NCI-H526 (cell line): Measurements from ENCODE around the gene FNDC7.
A peak's percentile ranks its signal among the peaks of the same experiment; 100 is the strongest.
"Not testable (repeated sequence)": the region's sequence is repeated elsewhere in the genome, so short reads cannot be mapped to it uniquely, and the experiment has no call there.

Source experiments
- DNase-seq, 2 experiments: peaks; one replicate each; lab custom pipeline; 2025; lab: John Stamatoyannopoulos, UW

The FNDC7 gene

DNA sequence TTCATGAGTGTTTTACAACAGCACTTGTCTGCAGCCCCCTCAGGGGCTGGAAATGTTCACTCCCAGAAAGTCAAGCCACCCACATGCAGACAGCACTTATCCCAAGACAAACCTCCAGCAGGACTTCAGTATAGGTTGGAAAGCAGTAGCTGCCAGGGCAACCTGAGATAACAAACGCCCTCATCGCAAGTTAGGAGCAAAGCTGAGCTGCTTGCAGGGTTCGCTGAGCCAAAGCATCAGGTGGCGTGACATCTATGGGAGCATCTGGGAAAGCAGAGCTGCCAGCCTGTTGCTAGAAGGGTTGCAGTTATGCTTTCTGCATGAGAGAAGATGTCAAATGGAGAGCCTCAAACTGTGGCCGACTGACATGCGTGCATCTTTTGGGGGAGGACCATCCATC is 29.5 kb downstream of the FNDC7 start:
- no peak for DNase-seq

DNA sequence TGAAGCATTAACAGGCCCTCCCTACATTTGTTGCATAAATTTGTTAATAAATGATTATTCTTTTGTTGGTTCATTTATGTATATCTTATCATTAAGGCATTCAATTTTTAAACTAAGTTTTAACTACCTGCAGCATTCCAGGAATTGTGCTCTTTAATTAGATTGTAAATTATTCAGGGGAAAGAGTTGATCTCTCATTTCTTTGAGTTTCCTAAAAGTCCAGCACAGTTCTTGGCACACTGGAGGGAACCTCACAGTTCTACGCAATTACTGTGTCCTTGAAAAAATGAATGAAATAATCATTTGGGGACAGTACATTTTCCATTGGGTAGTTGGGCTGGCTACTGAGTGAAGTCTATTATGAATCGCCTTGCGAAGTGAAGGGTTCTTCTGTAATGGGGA is 33.3 kb downstream of the FNDC7 start:
- no peak for DNase-seq

DNA sequence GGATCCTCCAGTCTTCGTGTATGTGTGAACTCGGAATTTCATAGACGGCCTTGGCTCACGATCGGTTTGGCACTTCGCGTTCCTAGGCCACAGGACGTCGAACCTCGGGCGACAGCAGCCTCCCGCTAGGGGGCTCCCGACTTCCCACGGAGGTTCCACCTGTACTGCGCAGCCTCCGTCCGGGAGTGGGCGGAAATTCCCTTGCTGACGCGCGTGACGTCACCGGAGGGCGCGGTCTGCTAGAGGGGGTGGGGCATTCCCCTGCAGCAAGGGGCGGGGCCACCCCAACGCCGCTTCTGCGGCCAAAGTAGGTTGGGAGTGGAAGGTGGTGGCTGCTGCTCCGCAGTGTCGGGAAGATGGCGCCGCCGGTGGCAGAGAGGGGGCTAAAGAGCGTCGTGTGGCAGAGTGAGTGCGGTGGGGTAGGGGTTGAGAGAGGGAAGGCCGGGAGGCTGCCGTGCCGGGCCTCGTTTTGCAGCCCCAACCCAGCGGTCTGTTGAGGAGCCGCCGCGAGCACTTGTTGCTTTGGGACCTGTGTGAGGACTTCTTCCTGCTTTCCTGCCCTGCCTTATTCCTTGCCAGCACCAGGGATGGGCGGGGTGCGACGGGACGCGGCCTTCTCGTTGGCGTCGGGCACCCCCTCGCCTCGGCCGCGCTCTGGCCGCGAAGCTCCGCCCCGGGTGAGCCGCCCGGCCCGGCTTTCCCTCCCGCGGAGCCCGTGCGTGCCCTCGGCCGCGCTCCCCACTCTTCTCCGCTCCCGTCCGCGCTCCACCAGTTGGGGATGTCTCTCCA is 33.9 kb downstream of the FNDC7 start, which contains the start of gene STXBP3:
TSS of gene STXBP3 (plus strand) at position 293 of the 789 bp plus-strand sequence. CDS start at position 357, 64 bp downstream.
- DNase-seq: peak; percentile 89 to 99

DNA sequence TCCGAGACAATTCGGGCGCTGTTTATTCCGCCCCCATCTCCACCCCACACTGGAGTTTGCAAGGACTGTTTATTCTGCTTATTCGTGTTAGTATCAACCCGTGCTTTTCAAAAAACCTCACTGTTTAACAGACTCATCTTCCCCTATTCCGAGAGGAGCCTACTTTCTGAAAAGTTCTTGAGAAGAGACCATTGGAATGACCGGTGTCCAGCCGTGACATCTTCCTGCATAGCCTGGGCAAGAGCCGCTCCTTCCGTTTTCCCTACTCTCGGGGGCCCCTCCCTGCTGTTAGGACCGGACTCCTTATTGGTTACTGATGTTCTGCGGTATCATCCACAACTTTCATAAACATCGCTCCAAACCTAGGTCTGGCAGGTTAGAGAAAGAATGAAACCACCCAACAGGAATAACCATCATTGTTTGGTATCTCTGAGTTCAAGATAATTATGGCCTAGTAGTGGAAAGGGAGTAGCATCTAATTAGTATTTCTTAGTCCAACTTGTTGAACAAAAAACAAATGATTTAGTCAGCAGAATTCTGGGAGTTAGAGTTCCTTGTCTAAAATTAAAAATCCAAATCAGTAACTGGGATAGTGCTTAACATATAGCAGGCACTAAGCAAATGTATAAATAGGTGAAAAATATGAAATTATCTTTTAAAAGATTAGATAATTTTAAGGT is 34.6 kb downstream of the FNDC7 start:
- peak; percentile 73 to 85 for DNase-seq

DNA sequence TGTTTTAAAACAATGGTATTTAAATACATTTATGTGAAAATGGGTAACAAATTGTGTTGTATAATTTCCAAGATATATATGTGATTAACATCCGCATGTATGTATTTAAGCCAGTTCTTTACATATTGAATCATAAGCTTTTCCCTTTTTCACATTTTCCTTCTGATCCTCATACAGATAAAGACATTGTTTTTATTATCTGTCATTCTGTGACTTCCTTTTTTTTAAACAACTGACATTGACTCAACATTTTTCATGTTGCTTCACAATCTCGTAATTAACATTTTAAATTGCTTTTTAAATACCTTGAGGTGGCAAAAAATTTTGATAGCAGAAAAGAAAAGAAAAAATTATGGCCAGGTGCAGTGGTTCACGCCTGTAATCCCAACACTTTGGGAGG is 35.2 kb downstream of the FNDC7 start:
- DNase-seq: no peak

DNA sequence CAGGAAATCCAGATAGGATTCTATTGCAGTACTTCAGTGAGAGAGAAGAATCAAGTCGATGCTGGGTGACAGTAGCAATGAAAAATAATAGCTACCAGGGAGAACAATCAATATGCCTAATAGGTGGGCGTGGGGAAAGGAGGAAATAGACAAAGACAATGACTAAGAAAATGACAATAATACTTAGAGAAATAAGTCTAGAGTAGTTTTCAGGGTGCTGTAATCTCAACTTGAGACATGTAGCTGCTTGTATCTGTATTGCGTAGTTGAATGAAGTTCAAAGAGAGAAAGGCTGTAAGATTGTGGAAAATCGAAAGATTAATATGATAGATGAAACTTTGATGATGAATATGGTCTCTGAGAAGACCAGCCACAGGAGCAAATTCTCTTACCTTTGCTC is 36.4 kb downstream of the FNDC7 start:
- no peak for DNase-seq

DNA sequence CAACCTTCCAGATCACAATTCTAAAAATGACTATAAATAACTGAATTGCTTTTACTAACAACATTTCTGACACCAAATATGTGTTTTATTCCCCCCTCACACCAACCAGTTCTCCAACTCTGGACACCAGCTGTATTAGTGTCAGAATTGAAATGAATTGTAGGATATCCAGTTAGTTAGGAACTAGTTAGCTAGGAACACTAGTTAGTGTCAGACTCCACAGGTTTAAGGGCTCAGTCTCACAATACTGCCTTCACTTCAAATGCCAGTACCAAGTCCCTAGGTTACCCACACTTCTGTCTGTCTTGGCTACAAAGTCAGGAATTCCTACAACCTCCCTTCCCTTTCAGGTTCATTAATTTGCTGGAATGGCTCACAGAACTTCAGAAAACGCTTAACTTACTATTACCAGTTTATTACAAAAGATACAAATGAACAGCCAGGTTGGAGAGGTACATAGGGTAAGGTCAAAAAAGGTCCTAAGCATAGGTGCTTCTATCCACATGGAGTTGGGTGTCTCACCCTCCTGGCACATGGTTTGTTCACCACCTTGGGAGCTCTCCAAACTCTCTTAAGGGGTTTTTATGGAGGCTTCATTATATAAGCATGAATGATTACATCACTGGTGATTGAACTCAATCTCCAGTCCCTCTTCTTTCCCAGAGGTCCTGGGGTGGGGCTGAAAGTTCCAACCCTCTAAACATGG is 37.9 kb downstream of the FNDC7 start:
- DNase-seq: no peak

DNA sequence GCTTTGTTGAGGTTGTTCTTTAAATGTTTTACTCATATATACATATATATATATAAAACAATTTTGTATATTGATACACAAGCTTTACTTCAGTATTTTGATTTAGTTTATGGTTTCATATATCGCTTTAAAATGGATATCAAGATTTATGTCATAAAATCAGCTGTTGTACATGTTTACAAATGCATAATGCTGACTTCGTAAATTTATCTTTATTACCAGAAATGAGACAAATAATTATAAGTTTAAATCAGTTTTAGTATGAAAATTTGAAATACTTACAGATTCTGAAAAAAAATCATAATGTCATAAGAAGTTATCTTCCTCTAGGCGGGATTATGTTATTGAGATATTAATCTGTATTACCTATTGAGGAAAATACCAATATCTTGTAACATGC is 40.7 kb downstream of the FNDC7 start:
- no peak for DNase-seq

DNA sequence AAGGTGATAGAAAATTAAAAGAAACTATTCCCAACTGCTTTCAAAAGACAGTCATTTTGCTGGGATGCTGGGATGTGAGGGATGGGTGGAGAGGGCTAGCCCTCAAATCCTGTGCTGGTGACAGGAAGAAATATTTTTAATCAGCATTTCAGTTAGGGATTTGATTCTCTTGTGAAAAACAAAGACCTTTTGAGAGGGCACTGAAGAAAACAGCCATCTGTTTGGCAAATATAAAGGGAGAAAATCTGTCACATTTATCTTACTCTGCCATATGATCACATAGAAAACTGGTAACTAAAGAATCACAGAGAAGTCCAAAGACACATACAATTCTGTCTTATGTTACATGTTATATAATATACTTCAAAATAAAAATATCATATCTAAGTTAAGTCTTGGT is 46.1 kb downstream of the FNDC7 start:
- no peak for DNase-seq

DNA sequence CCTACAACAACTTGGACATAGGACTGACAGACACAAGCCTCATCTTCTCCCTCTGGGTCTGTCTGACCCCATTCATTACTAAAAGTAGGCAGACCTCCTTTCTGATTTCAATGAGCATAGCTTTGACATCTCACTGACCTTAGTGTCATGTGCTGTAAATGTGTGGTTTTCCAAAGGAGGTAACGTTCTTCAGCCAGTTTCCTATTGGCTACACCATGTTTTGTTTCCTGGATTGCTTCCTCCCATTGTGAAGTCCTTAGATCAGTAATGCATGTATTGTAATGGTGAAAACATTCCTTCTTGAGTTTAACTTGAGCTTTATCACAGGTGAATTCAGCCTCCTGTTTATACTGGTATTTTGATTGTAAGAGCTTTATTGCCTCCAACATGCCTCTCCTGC is 54.4 kb downstream of the FNDC7 start:
- no peak for DNase-seq

DNA sequence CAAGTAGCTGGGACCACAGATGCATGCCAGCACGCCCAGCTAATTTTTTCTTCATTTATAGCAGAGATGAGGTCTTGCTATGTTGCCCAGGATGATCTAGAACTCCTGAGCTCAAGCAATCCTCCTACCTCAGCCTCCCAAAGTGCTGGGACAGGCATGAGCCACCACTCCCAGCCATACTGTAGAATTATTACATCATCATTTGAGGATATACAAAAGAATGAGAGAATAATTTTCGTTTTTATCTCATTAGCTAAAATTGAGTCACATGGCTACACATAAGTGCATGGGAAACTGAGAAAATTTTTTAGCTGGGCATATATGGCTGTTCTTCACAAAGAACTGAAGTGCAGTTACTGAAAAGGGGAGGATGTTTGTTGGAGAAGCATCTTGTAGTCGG is 55.0 kb downstream of the FNDC7 start:
- no peak for DNase-seq

DNA sequence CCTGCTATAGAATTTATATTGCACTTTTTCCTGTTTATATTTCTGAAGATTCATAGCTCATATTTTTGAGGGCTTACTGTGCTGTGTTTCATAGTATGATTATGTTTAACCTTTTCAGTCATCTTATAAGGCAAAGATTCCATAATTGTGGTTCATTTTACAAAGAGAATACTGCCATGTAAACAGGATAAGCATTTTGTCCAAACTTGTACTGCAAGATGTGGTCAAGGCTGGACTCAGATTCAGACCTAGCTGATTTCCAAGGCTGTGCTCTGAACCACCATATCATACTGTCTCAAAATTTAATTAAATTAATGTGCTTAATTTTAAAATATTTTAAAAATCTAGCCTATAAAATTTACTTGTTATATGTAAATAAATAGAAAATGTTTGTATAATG is 65.1 kb downstream of the FNDC7 start:
- DNase-seq: no peak

DNA sequence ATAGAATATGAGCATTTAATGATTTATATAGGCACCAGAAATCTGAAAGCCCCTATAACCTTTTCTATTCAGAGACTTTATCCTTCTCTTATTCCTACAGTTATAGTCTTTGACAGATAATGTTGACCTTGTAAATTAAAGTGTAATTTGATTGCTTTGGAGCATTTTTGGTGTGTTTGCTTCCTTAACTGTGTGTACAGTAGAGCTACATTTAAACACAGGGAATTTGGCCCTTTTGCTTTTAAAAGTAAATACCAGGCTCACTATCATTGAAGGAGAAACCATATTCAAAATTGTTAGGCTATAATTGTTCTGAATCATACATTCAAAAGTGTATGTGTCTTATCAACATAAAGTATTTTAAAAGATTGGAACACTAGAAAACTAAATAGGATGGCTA is 66.7 kb downstream of the FNDC7 start:
- no peak for DNase-seq

DNA sequence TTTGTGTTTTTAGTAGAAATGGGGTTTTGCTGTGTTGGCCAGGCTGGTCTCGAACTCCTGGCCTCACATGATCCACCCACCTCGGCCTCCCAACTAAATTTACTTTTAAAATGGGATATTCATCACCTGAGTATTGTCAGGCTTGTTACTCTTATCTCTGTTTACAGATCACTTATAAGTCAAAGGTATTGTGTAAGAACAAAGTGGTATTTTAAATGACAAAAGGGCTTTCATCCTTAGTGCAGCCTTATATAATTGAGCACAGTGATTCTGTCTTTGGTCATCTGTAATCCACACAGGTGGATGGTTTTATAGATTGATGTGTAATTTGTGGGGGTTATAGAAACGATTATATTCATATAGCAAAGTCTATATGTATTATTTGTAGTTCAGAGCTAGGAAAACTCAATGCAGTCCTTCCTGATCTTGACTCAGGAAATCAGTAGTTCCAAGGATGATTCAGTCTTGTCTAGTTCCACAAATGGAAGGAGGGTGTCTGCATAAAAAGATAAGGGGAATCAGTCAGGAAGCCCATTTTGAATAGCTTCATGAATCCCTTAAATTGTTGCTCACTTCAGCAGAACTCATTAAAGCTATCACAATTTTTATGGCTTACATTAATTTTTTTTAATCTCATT is 68.3 kb downstream of the FNDC7 start:
- DNase-seq: no peak

DNA sequence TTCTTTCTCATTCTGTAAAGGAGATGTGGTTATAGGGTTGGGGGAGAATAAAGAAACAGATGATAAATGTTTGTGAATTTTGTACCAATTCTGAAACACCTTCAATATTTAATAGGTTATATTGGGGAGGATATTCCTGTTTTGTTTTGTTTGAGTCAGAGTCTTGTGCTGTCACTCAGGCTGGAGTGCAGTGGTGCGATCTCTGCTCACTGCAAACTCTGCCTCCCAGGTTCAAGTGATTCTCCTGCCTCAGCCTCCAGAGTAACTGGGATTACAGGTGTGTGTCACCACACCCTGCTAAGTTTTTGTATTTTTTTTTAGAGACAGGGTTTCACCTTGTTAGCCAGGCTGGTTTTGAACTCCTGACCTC is 68.9 kb downstream of the FNDC7 start:
- DNase-seq: not testable (repeated sequence)

DNA sequence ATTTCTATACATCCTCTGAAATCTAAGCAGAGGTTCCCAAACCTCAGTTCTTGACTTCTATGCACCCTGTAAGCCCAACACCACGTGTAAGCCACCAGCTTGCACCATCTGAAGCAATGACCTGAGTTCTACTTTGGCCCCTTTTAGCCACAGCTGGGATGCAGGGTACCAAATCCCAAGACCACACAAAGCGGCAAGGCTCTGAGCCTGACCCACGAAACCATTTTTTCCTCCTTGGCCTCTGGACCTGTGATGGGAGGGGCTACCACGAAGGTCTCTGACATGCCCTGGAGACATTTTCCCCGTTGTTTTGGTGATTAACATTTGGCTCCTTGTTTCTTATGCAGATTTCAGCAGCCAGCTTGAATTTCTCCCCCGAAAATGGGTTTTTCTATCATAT is 72.6 kb downstream of the FNDC7 start:
- no peak for DNase-seq

DNA sequence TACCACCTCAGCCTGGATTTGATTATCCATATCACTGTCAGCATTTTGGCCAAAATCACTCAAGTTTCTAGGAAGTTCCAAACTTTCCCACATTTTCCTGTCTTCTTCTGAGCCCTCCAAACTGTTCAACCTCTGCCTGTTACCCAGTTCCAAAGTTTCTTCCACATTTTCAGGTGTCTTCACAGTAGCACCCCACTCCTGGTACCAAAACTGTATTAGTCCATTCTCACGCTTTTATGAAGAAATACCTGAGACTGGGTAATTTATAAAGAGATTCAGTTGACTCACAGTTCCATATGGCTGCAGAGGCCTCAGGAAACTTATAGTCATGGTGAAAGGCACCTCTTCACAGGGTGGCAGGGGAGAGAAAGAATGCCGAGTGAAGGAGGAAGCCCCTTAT is 73.2 kb downstream of the FNDC7 start:
- no peak for DNase-seq

DNA sequence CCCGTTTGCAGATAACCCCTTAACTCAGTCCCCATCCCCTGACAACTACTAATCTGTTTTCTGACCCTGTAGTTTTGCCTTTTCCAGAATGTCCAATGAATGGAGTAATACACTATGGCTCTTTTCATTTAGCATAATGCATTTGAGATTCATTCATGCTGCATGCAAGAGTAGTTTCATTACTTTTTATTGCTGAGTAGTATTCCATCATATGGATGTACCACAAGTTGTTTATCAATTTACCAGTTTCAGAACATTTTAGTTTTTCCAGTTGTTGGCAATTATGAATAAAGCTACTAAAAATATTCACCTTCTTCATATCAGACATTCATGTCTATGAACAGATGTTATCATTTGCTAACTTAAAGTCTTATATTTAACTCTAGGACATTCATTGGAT is 79.1 kb downstream of the FNDC7 start:
- no peak for DNase-seq
